ENCODE data around the gene B3GNT5.

- TF ChIP-seq CTCF (conservative IDR thresholded peaks at IDR 0.05; ENCODE audit: low read depth, low read length) (no peak), EZH2 (IDR thresholded peaks at IDR 0.05; ENCODE audit: borderline replicate concordance, low read depth, low read length, poor library complexity, severe bottlenecking) (no peak)
Measured at GRCh38 chr3:183239046-183239445, 14.0 kb upstream of the B3GNT5 start.
